G401.6 (cell line): ENCODE data around the gene ZNF600.
"Not testable (repeated sequence)": the region's sequence is repeated elsewhere in the genome, so short reads cannot be mapped to it uniquely, and the experiment has no call there.

Source experiments
- FAIRE-seq: peaks from 2 replicates; lab custom pipeline; 2012; peaks lifted over from hg19 to GRCh38; lab: Jason Lieb, UNC

The ZNF600 gene

DNA sequence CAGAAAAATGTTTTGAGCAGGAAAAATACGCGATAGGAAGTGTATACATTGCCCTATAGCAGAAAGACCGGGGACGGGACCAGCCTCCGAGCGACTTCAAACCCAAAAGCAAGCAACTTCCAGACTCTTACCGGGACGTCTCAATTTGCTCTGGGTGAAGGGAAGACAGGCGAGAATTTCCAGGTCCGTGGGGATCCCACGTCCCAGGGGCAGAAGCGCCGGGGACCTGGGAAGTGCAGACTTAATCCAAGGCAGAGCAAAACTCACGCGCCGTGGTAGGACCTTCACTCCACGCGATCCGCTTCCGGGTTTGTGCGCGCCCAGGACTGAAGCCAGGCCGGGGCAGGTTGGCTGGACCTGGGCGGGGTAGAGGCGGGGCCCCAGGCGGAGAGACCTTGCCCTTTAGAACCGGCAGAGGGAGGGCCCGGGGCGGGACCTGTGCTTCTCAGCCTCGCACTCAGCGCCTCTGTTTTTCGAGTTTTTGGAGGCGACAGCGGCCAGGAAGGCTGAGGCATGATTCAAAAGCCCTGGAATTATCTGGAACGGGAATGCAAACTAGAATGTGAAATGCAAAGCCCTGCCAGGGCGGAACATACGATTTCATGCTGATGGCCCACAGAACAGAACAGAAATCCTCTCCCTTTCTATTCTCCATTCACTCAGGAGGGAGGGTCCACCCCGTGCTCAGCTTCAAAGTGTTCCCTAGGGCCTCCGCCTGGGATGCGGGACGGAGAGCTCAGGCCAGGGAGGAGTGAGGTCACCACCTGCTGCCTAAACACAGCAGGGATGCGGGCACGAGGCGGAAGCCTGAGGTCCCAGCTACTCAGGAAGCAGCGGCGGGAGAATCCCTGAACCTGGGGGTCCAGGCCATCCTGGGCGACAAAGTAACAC, at the start of gene ZNF600:
TSS of gene ZNF600 (minus strand) at position 328 of the 891 bp plus-strand sequence. CDS start 7,903 bp downstream, outside the sequence.
- FAIRE-seq: not testable (repeated sequence)

DNA sequence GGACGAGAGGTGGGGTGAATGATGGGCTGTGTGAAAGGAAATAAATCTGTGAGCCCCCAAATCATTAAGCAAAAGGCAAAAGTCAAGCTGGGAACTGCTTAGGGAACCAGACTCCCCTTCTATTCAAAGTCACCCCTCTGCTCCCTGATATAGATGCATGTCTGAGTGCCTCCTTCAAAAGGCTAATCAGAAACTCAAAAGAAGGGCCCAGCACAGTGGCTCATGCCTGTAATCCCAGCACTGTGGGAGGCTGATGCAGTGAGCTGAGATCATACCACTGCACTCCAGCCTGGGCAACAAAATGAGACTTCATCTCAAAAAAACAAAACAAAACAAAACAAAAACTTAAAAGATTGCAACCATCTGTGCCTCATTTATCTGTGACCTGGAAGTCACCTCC, 47.7 kb upstream of the ZNF600 start:
- FAIRE-seq: not testable (repeated sequence)

DNA sequence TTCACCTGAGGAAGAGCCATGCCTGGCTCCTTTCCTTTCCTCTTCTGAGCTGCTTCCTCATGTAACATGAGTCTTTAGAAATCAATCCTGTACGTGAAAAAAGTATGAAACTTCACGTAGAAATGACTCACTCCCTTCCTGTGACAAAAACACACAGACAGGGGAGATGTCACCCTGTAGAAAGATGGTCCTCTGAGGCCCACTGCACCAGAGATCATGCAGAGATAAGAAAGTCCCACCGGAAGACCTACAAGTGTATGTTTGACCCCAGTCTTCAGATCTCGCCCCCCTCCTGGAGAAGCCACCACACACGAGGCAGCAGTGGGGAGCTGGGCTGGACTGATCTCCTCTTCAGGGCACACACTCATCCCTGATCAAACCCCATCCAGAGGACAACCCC, 47.0 kb upstream of the ZNF600 start:
- not testable (repeated sequence) for FAIRE-seq

DNA sequence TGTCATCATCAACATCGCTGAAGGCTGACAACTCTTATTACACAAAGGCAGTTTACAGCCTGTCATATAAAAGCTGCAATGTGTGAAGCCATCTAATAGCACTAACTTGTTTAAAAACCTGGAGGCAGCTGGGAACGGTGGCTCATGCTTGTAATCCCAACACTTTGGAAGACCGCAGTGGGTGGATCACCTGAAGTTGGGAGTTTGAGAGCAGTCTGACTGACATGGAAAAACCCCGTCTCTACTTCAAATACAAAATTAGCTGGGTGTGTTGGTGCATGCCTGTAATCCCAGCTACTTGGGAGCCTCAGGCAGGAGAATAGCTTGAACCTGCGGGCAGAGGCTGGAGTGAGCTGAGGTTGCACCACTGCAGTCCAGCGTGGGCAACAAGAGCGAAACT, 43.3 kb upstream of the ZNF600 start:
- FAIRE-seq: not testable (repeated sequence)

DNA sequence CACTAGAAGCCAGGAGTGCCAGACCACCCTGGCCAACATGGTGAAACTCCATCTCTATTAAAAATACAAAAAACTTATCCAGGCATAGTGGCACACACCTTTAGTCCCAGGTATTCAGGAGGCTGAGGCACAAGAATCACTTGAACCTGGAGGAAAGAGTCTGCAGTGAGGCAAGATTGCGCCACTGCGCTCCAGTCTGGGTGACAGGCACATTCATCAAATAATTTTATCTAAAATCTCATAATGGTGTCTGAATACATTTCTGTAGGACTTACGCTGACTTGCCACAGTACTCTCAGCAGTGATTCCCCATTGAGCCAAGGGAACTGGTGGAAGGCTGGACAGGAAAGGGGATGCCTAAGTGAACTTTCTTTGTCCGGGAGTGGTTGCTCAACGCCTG, 39.2 kb upstream of the ZNF600 start:
- FAIRE-seq: no peak

DNA sequence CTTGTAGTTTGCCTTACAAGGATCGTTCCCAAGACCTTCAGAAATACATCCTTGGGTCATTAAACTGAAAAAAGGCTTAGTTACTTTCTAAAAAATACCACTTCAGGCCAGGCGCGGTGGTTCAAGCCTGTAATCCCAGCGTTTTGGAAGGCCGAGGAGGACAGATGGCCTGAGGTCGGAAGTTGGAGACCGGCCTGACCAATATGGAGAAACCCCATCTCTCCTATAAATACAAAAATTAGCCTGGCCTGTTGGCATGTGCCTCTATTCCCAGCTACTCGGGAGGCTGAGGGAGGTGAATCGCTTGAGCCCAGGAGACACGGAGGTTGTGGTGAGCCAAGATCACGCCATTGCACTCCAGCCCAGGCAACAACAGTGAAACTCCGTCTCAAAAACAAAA, 37.1 kb upstream of the ZNF600 start:
- no peak for FAIRE-seq

DNA sequence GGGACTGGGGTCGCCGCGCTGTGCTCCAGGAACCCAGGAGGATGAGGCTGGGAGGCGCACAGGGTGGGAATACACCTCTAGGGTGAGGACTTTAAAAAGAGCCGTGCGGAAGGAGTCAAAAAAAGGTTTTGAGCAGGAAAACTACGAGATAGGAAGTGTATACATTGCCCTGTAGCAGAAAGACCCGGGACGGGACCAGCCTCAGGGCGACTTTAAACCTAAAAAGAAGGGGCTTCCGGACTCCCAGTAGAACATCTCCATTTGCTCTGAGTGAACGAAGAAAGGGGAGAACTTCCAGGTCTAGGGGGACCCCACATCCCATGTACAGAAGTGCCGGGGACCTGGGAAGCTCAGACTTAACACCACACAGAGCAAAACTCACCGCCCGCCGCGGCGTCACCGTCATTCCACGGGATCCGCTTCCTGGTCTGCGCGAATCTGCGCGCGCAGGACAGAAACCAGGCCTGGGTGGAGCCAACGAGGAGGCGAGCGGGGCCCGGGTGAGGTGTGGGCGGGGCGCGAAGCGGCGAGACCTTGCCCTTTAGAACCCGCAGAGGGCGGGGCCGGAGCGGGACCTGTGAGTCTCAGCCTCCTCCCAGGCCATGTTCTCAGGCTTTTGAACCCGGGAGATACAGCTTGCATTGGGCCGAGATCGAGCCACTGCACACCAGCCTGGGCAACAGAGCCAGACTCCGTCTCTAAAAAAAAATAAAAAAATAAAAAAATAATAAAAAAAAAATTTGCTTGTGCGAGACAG, 34.8 kb upstream of the ZNF600 start, which contains the start of gene ZNF28:
TSS of gene ZNF28 (minus strand) at position 430 of the 757 bp plus-strand sequence. CDS start 3,675 bp downstream, outside the sequence.
- FAIRE-seq: not testable (repeated sequence)

DNA sequence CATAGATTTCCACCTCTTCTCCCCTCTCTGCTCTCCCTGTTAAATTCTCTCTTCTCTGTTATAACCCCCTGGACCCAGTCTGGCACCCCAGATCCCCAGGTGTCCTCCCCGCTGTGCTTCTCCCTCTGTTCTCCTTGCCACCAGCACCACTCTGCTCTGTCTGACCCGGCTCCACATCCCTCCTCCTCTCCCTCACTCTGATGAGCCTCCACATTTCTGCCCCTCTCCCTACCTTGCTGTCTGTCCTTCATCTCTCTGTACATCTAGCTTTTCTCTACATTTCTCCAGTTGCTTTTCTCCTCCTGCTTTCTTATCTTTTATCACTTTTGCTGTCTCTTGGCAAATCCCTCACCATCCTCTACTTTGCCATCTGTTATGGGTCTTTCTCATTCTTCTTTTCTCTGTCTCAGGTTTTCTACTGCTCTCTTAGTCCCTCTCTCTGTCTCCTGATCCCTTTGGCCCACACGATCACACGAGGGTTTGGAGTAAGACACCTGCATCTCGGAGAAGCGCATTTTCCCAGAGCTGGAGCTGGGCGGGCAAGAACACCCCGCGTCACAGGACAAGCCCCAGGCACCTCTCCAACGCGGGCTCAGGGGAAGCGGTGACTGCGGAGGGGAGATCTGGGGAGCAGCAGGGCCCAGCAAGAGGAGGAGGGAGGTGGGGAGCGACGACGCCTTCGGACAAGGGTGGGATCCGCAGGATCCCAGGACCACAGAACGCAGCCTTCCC, 34.0 kb upstream of the ZNF600 start:
- FAIRE-seq: not testable (repeated sequence)

DNA sequence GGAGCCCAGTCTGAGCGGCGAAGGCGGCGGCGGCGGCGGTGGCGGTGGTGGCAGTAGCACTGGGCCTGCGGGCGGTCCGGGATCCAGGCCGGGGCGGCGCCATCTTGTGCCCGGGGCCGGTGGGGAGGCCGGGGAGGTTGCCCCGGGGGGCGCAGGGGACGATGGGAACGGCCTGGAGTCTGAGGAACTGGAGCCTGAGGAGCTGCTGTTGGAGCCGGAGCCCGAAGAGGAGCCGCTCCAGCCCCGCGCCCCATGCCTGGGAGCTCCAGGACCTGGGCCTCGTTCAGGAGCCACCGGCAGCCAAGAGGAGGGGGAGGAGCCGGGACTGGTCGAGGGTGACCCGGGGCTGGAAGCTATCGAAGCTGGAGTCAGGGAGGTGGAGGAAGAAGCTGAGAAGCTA, 23.2 kb upstream of the ZNF600 start:
- FAIRE-seq: no peak

DNA sequence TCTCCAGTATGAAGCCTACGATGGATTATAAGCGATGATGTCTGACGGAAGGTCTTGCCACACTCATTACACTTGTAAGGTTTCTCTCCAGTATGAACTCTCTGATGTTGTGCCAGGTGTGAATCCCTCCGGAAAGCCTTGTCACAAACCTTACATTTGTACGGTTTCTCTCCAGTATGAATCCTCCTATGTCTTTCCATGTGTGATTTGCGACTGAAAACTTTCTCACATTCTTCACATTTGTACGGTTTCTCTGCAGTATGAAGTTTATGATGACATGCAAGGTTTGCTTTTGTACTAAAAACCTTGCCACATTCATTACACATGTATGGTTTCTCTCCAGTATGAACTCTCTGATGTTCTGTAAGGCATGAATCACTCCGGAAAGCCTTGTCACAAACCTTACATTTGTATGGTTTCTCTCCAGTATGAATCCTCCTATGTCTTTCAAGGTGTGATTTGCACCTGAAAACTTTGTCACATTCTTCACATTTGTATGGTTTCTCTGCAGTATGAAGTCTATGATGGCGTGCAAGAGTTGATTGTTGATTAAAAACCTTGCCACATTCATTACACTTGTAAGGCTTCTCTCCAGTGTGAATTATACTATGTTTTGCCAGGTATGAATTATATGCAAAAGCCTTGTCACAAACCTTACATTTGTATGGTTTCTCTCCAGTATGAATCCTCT, 13.5 kb upstream of the ZNF600 start:
- not testable (repeated sequence) for FAIRE-seq

DNA sequence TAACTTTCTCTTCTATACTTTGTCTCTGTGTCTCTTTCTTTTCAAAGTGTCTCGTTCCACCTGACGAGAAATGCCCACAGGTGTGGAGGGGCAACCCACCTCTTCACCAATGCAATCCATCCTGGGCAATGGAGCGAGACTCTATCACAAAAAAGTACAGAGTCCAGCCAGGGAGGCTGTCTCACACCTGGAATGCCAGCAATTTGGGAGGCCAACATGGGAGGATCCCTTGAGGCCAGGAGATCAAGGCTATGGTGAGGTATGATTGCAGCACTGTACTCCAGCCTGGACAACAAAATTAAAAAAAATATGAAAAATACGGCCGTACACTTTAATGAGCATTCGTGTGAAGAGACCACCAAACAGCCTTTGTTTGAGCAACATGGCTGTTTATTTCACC, 2.8 kb upstream of the ZNF600 start:
- FAIRE-seq: no peak

DNA sequence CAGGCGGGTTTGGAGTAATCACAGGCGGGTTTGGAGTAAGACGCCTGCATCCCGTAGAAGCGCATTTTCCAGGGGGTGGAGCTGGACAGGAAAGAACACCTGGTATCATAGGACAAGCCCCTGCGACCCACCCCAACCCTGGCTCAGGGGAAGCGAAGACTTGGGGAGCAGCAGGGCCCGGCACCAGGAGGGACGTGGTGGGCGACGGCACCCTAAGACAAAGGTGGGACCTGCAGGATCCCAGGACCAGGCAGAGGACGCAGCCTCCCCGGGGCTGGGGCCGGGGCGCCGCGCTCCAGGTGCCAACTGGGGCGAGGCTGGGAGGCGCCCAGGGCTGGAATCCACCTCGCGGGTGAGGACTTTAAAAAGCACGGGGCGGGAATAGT, 520 bp downstream of the ZNF600 start:
- no peak for FAIRE-seq

DNA sequence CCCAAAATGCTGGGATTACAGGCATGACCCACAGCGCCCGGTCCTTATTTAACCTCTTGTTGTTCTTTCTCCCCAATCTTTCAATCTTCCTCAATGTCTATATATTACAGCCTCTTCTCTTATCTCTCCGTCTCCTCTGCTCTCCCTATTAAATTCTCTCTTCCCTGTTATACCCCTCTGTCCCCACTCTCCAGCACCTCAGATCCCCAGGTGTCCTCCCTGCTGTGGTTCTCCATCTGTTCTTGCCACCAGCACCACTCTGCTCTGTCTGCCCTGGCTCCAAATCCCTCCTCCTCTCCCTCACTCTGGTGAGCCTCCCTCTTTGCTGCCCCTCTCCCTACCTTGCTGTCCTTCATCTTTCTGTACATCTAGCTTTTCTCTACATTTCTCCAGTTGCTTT, 1.1 kb downstream of the ZNF600 start:
- no peak for FAIRE-seq

DNA sequence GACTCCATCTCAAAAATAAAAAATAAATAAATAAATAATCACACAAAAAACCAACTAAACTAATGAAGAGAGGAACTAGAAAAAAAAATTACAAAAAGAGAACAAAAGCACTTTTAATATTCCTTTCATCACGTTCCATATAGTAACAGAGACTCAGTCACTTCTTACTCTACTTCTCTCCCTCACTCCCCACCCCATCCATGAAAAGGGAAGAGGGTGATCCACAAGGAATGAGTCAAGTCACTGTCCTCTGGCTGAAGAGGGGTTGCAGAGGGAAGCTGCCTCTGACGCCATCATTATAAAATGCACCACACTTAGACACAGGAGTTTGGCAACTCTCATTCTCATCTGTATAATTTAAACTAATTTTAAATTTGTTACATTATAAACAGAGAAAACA, 3.7 kb downstream of the ZNF600 start:
- FAIRE-seq: not testable (repeated sequence)

DNA sequence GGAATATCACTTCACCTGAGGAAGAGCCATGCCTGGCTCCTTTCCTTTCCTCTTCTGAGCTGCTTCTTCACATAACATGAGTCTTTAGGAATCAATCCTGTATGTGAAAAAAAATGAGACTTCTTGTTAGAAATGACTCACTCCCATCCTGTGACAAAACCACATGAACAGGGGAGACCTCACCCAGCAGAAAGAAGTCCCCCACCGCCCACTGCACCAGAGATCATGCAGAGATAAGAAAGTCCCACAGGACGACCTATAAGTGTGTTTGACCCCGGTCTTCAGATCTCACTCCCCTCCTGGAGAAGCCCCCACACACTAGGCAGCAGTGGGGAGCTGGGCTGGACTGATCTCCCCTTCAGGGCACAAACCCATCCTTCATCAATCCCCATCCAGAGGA, 7.8 kb downstream of the ZNF600 start:
- no peak for FAIRE-seq

DNA sequence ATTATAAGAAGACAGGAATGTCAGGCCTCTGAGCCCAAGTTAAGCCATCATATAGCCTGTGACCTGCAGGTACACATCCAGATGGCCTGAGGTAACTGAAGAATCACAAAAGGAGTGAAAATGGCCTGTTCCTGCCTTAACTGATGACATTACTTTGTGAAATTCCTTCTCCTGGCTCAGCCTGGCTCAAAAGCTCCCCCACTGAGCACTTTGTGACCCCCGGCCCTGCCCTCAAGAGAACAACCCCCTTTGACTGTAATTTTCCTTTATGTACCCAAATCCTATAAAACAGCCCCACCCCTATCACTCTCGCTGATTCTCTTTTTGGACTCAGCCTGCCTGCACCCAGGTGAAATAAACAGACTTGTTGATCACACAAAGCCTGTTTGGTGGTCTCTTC, 30.1 kb downstream of the ZNF600 start:
- not testable (repeated sequence) for FAIRE-seq

DNA sequence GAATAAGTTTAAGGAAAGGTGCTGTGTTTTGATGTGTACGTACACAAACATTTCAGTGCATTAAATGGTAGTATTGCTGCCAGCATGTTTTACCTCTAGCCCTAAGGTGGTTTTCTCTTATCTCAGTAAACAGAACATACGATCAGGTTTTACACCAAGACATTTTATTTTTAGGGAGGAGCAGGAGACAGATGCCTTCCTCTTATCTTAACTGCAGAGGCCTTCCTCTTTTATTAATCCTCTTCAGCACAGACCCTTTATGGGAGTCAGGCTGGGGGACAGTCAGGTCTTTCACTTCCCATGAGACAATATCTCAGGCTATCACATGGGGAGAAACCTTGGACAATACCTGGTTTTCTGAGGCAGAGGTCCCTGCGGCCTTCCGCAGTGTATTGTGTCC, 36.8 kb downstream of the ZNF600 start:
- FAIRE-seq: no peak

DNA sequence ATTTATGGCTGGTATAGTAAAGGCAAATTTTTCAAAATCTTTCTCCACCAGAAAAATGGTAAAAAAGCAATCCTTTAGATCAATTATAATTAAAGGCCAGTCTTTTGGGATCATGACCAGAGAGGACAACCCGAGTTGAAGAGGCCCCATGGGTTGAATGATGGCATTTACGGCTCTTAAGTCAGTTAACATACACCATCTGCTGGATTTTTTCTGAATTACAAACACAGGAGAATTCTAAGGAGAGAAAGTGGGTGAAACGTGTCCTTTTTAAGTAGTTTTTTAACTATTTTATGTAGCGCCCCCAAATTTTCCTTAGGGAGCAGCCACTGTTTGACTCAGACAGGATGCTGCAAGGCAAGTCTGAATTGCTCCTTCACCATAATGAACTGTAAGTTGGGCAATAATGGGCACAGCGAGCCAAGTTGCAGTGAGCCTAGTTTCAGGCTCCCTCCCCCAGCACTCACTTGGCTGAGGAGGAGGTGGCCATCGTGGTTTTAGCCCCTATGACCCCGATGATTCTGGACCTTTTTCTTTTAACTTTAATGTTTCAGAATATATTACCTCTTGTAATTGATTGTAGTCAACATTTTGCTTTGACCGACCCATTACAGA, 38.1 kb downstream of the ZNF600 start:
- no peak for FAIRE-seq

DNA sequence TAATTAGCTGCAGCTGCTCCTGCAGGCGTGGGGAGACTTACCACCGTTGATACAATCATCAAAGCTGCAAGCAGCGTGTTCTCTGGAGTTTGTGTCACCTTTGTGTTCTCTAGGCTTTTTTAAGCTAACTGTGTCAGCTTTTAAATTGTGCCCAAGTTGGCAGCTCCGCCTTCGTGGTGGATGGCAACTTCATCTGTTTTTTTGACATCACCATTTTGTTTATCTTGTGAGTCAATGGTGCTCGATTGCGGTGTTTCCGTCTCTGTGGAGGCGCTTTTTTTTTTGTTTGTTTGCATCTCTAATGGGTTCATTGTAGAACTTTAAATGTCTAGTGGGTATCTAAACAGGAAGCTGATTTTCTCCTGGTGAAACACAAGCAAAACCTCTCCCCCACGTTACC, 40.7 kb downstream of the ZNF600 start:
- not testable (repeated sequence) for FAIRE-seq

DNA sequence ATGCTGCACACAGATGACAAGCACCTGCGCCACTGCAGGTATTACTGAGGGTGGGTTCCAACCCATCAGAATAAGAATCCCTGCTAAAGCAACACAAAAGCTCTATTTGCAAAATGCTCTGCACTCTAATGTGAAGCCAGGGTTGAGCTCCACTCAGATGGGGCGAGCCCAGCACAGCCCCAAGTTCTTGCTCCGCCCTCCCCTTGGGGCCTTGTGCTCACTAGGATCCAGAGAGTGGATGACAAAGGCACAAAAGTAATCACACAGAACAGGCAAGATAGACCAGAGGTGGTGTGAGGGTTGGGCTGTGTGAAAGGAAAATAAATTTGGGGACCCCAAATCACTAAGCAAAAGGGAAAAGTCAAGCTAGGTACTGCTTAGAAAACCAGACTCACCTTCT, 43.5 kb downstream of the ZNF600 start:
- no peak for FAIRE-seq

DNA sequence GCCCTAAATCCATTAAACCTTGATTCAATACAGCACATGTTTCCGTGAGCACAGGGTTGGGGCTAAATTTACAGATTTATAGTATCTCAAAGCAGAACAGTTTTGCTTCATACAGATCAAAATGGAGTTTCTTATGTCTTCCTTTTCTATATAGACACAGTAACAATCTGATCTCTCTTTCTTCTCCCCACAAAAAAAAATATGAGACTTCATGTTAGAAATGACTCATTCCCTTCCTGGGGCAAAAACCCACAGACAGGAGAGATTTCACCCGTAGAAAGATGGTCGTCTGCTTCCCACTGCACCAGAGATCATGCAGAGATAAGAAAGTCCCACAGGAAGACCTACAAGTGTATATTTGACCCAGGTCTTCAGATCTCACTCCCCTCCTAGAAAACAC, 44.1 kb downstream of the ZNF600 start:
- no peak for FAIRE-seq
